HL-60/S4 (cell line): ENCODE results near the gene KCTD16.

Experiments
- in situ Hi-C: fragments of 300-500 bp; cut with MboI; formaldehyde crosslinking; loops from 2 replicates; pipeline ENCODE4 v1.14.3; 2022; ENCODE audit warnings: low sequenced_read_pairs

KCTD16 gene

GRCh38 chr5:144203750-144204596 lies 33.3 kb downstream of the KCTD16 start:
- in situ Hi-C loops, result loop anchor here (25.0 kb wide), 2 partner anchors 1033 to 1858 kb away; no protein-coding TSS in a partner anchor

GRCh38 chr5:144205141-144205551 lies 34.5 kb downstream of the KCTD16 start:
- in situ Hi-C loops, result loop anchor here (25.0 kb wide), 2 partner anchors 1032 to 1857 kb away; no protein-coding TSS in a partner anchor

- in situ Hi-C loops, result loop anchor here (25.0 kb wide), 2 partner anchors 1031 to 1856 kb away; no protein-coding TSS in a partner anchor
These were observed 35.5 kb downstream of the KCTD16 start for GRCh38 chr5:144206141-144206540.

GRCh38 chr5:144207875-144208444 lies 37.3 kb downstream of the KCTD16 start:
- in situ Hi-C loops, result loop anchor here (25.0 kb wide), 2 partner anchors 1029 to 1854 kb away; no protein-coding TSS in a partner anchor

- in situ Hi-C loops, result loop anchor here (25.0 kb wide), 2 partner anchors 1028 to 1853 kb away; no protein-coding TSS in a partner anchor
These were observed 38.7 kb downstream of the KCTD16 start for GRCh38 chr5:144209361-144209760.

GRCh38 chr5:144210655-144211054 lies 40.0 kb downstream of the KCTD16 start:
- in situ Hi-C loops, result loop anchor here (25.0 kb wide), 2 partner anchors 1027 to 1852 kb away; no protein-coding TSS in a partner anchor

GRCh38 chr5:144219869-144220268 lies 49.2 kb downstream of the KCTD16 start:
- in situ Hi-C loops, result loop anchor here (25.0 kb wide), 2 partner anchors 1017 to 1842 kb away; no protein-coding TSS in a partner anchor

GRCh38 chr5:144227363-144227999 lies 56.8 kb downstream of the KCTD16 start:
- in situ Hi-C loops, result no loop called here

- in situ Hi-C loops, result no loop called here
These were observed 60.1 kb downstream of the KCTD16 start for GRCh38 chr5:144230806-144231205.

GRCh38 chr5:144232285-144232684 lies 61.6 kb downstream of the KCTD16 start:
- in situ Hi-C loops, result no loop called here

GRCh38 chr5:144236499-144236898 lies 65.8 kb downstream of the KCTD16 start:
- in situ Hi-C loops, result no loop called here

- in situ Hi-C loops, result no loop called here
These were observed 67.2 kb downstream of the KCTD16 start for GRCh38 chr5:144237851-144238250.

GRCh38 chr5:144247131-144247530 lies 76.5 kb downstream of the KCTD16 start:
- in situ Hi-C loops, result no loop called here

- in situ Hi-C loops, result no loop called here
These were observed 77.3 kb downstream of the KCTD16 start for GRCh38 chr5:144248015-144248414.

GRCh38 chr5:144249755-144250464 lies 79.2 kb downstream of the KCTD16 start:
- in situ Hi-C loops, result no loop called here

GRCh38 chr5:144254552-144254951 lies 83.9 kb downstream of the KCTD16 start:
- in situ Hi-C loops, result no loop called here

GRCh38 chr5:144260121-144260520 lies 89.4 kb downstream of the KCTD16 start:
- in situ Hi-C loops, result no loop called here

GRCh38 chr5:144265643-144266247 lies 95.1 kb downstream of the KCTD16 start:
- in situ Hi-C loops, result no loop called here

GRCh38 chr5:144267961-144268513 lies 97.4 kb downstream of the KCTD16 start:
- in situ Hi-C loops, result no loop called here
